ENCODE data around the gene EIF4EBP2.

Gene EIF4EBP2

GRCh38 chr10:70360215-70360614, 43.7 kb upstream of the EIF4EBP2 start:
- TF ChIP-seq, protein P1, sequence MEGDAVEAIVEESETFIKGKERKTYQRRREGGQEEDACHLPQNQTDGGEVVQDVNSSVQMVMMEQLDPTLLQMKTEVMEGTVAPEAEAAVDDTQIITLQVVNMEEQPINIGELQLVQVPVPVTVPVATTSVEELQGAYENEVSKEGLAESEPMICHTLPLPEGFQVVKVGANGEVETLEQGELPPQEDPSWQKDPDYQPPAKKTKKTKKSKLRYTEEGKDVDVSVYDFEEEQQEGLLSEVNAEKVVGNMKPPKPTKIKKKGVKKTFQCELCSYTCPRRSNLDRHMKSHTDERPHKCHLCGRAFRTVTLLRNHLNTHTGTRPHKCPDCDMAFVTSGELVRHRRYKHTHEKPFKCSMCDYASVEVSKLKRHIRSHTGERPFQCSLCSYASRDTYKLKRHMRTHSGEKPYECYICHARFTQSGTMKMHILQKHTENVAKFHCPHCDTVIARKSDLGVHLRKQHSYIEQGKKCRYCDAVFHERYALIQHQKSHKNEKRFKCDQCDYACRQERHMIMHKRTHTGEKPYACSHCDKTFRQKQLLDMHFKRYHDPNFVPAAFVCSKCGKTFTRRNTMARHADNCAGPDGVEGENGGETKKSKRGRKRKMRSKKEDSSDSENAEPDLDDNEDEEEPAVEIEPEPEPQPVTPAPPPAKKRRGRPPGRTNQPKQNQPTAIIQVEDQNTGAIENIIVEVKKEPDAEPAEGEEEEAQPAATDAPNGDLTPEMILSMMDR (IDR thresholded peaks at IDR 0.05; ENCODE audit: insufficient read depth, missing control alignments), result no peak
- no peak for FAIRE-seq

GRCh38 chr10:70362328-70362727, 41.6 kb upstream of the EIF4EBP2 start:
- TF ChIP-seq, protein P1 (IDR thresholded peaks at IDR 0.05; ENCODE audit: insufficient read depth, missing control alignments), result no peak
- FAIRE-seq (no peak), DNase-seq (ENCODE audit: insufficient read length, low spot score) (no peak)

More at GRCh38 chr10:70360215-70360614, 43.7 kb upstream of the EIF4EBP2 start:
- no peak for DNase-seq (ENCODE audit: insufficient read length, low spot score)

DNA sequence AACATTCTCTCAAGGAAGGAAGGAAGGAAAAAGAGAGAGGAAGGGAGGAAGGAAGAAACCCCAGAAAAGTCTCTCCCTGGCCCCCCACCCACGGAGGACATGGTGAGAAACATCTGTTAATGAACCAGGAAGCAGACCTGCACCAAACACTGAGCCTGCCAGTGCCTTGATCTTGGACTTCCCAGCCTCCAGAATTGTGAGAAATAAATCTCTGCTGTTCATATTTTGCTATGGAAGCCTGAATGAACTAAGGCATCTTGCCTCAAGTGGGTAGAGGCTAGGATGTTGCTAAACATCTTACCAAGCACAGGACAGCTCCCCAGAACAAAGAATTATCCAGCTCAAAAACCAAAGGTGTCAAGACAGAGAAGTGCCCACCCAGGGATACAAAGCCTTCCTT, 40.7 kb upstream of the EIF4EBP2 start:
- TF ChIP-seq, protein P1 (IDR thresholded peaks at IDR 0.05; ENCODE audit: insufficient read depth, missing control alignments), result no peak
- DNase-seq (ENCODE audit: insufficient read length, low spot score) (no peak), FAIRE-seq (no peak)

GRCh38 chr10:70363971-70364771, 39.8 kb upstream of the EIF4EBP2 start:
- no peak for FAIRE-seq
- TF ChIP-seq, protein P1 (IDR thresholded peaks at IDR 0.05; ENCODE audit: insufficient read depth, missing control alignments), result peak; percentile 87

GRCh38 chr10:70364772-70365091, 39.2 kb upstream of the EIF4EBP2 start:
- FAIRE-seq (no peak), DNase-seq (ENCODE audit: insufficient read length, low spot score) (no peak)
- TF ChIP-seq, protein P1 (IDR thresholded peaks at IDR 0.05; ENCODE audit: insufficient read depth, missing control alignments), result no peak

More at GRCh38 chr10:70363971-70364771, 39.8 kb upstream of the EIF4EBP2 start:
- DNase-seq (ENCODE audit: insufficient read length, low spot score), result no peak

- TF ChIP-seq, protein P1 (IDR thresholded peaks at IDR 0.05; ENCODE audit: insufficient read depth, missing control alignments), result no peak
- DNase-seq (ENCODE audit: insufficient read length, low spot score), result no peak
- no peak for FAIRE-seq
Observed at GRCh38 chr10:70367195-70367796, 36.6 kb upstream of the EIF4EBP2 start.

Data from D721Med (cell line).